ENCODE results near the gene TP53INP2. TPM values are rescaled to one million over a fixed set of nuclear protein-coding genes. Genes with fewer than 3 reads are reported as not detected.

Gene TP53INP2
- total and polyA plus RNA-seq, 2 donors (not counting 3 experiments of a cell fraction or from before 2014, with no cell fraction given), result 18.3 to 30.5 TPM

DNA sequence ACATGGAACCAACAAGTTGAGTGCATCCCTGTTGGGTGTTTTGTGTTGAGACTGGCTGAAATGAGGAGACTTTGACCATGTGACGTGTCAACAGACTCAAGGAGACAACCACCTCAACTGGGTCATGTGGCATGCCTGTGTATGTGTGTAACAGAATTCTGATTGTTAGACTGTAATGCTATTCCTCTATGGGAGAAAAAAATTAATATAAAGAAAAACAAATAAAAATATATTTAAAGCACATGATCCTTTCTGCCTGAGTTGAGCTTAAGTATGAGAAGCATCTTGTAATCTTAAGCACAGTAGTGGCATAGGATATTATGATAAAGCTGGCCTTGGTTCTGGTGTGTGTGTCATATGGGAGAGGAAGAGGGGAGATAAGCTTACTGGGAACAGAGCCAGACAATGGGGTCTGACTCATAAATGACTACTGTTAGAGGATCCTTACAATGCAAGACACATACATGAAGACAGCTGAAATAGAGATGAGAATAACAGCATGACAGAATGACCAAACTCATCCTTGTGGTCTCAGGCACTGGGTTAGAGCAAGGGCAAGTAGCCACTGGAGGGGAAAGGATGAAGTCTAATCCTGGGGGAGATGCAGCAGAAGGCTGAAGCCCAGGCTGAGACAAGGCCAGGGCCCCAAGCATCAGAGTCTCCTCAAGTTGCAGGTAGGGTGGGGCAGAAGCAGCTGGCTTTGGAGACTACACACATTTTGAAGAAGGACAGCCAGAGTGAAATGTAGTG is 9.2 kb downstream of the TP53INP2 start:
- peak; percentile 98 for FAIRE-seq
- peak; percentile 99 for DNase-seq (ENCODE audit: low read depth, low spot score)
- no peaks in the 10 kb centered on the region for H3K79me2 ChIP-seq (ENCODE audit: control insufficient read depth, insufficient read depth, low read length)
- no peak overlapping the region for H3K4me3 ChIP-seq (replicated peaks in 1 of 3; ENCODE audit: insufficient read depth in 1 of 3, low read depth in 1 of 3, low read length in 3 of 3)
- POLR2A ChIA-PET, result no interaction called here
- TF ChIP-seq MYC (IDR thresholded peaks at IDR 0.05; ENCODE audit: low read depth, low read length), result no peak
- TF ChIP-seq EZH2 (IDR thresholded peaks at IDR 0.05; ENCODE audit: borderline replicate concordance, low read depth, low read length, severe bottlenecking), result no peak
- peak; percentile 86 for TF ChIP-seq GATA2 (IDR thresholded peaks at IDR 0.05; ENCODE audit: insufficient read depth, insufficient read length, low read depth, low read length)
- TF ChIP-seq POLR2A (IDR thresholded peaks at IDR 0.05; ENCODE audit: low read depth, low read length), result peak; percentile 12
- no peak for TF ChIP-seq CTCF (IDR thresholded peaks at IDR 0.05; ENCODE audit: extremely low read depth in 1 of 2, insufficient read depth in 1 of 2, low read depth in 1 of 2, low read length in 2 of 2)
- no peak for TF ChIP-seq MAX (IDR thresholded peaks at IDR 0.05; ENCODE audit: insufficient read depth, insufficient read length)
- peak; percentile 68 for TF ChIP-seq POLR2AphosphoS5 (IDR thresholded peaks at IDR 0.05; ENCODE audit: insufficient read depth, low read depth, low read length)
- peak; percentile 96 for TF ChIP-seq FOS (IDR thresholded peaks at IDR 0.05; ENCODE audit: borderline replicate concordance, insufficient read depth, low read length)
- TF ChIP-seq JUN (IDR thresholded peaks at IDR 0.05; ENCODE audit: borderline replicate concordance, insufficient read depth, insufficient read length, low read depth), result peak; percentile 90
- peak overlapping the region; percentile 45 for H3K27ac ChIP-seq (ENCODE audit: insufficient read depth, low read depth, low read length)
- H3K27me3 ChIP-seq (ENCODE audit: control insufficient read depth in 2 of 2, insufficient read depth in 2 of 2, low read length in 2 of 2), result no peaks in the 10 kb centered on the region
- H3K9ac ChIP-seq (replicated peaks; ENCODE audit: extremely low read depth, insufficient read depth, low read length), result no peak overlapping the region
- no peaks in the 10 kb centered on the region for H3K9me3 ChIP-seq (replicated peaks; ENCODE audit: control insufficient read depth, insufficient read depth, low read length)
- dilution Hi-C loops (cut with MboI; ENCODE audit: extremely low pct_ligation_motif_present, low sequenced_read_pairs) (no loop called here), intact Hi-C loops (cut with micrococcal nuclease) (loop anchor here (1.0 kb wide), 1 partner anchor 134 kb away; no protein-coding TSS in a partner anchor)
- peaks cover 0 to 8% of the 10 kb centered on the region in 2 experiments for H3K36me3 ChIP-seq (ENCODE audit: control insufficient read depth in 2 of 2, extremely low read depth in 1 of 2, insufficient read depth in 2 of 2, low read length in 2 of 2)
- peaks cover 24% of the 10 kb centered on the region for H3K4me1 ChIP-seq (ENCODE audit: control insufficient read depth, extremely low read depth, insufficient read depth, low read length)
- H2AFZ ChIP-seq (ENCODE audit: low read depth, low read length), result no peak overlapping the region
- H3K4me2 ChIP-seq (ENCODE audit: insufficient read depth, low read length), result no peak overlapping the region
- CTCF ChIA-PET, result interaction anchor here (0.5 to 2.0 kb wide), 8 partner anchors 9 to 401 kb away, joined by 3 to 9 read pairs (median 5); partner anchors contain the start of gene TP53INP2
- no peaks in the 10 kb centered on the region for H4K20me1 ChIP-seq (replicated peaks; ENCODE audit: control insufficient read depth, extremely low read depth, insufficient read depth, low read length)
- H3K9me1 ChIP-seq (replicated peaks; ENCODE audit: control insufficient read depth, extremely low read depth, insufficient read depth, low read length), result no peaks in the 10 kb centered on the region
- no TSS peak for BruUV-seq (replicated peaks)
